EL (cell line): ENCODE data around the gene TCEAL7.
"Not testable (repeated sequence)": the region's sequence is repeated elsewhere in the genome, so short reads cannot be mapped to it uniquely, and the experiment has no call there.

ENCODE experiments used
- DNase-seq: peaks from one replicate; pipeline ENCODE4 v3.0.0-alpha.2; 2016

Gene TCEAL7

DNA sequence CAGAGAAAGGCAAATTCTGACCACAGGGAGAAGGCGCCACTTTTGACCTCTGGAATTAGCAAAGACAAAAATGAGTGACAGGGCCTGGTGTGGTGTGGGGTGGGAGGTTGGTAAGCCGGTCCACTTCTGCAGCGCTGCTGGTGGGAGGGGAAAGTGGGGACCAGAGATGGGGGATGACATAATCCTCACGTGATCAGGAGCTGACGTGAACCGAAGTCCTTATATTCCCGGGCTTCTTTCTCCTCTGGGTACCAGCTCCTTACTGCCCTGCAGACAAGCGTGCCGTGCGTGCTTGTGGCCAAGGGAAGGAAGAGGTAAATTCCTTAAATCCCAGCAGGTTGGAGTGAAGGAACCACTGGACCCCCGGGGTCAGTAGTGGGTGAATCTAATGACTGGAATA lies at the start of gene TCEAL7:
TCEAL7 (plus strand) TSS at position 249 of the 400 bp plus-strand sequence. CDS start 1,165 bp downstream, outside the sequence.
- peak; percentile 64 for DNase-seq

GRCh38 chrX:103293118-103293517 lies 36.9 kb upstream of the TCEAL7 start:
- DNase-seq, result no peak

DNA sequence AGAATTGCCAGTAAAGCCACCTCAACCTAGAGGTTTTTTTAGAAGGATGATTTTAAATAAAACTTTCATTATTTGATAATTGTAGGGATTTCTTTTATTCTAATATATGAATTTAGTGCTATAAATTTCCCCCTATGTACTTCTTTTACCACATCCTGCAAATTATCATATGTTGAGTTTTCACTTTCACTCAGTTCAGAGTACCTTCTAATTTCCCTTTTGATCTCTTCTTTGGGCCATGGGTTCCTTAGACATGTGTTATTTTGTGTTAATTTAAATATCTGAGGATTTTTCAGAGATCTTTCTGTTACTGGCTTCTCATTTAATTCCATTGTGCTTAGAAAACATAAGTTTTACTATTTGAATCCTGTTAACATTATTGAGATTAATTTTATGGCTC lies 25.3 kb upstream of the TCEAL7 start:
- no peak for DNase-seq

DNA sequence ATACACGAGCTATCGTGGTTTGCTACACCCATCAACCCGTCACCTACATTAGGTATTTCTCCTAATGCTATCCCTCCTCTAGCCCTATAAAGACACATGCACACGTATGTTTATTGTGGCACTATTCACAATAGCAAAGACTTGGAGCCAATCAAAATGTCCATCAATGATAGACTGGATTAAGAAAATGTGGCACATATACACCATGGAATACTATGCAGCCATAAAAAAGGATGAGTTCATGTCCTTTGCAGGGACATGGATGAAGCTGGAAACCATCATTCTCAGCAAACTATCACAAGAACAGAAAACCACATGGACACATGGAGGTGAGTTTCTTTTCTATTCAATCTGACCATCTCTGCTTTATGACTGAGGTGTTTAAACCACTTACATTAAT lies 24.4 kb upstream of the TCEAL7 start:
- not testable (repeated sequence) for DNase-seq

- DNase-seq, result no peak
Measured at GRCh38 chrX:103309860-103310554, 20.0 kb upstream of the TCEAL7 start.

DNA sequence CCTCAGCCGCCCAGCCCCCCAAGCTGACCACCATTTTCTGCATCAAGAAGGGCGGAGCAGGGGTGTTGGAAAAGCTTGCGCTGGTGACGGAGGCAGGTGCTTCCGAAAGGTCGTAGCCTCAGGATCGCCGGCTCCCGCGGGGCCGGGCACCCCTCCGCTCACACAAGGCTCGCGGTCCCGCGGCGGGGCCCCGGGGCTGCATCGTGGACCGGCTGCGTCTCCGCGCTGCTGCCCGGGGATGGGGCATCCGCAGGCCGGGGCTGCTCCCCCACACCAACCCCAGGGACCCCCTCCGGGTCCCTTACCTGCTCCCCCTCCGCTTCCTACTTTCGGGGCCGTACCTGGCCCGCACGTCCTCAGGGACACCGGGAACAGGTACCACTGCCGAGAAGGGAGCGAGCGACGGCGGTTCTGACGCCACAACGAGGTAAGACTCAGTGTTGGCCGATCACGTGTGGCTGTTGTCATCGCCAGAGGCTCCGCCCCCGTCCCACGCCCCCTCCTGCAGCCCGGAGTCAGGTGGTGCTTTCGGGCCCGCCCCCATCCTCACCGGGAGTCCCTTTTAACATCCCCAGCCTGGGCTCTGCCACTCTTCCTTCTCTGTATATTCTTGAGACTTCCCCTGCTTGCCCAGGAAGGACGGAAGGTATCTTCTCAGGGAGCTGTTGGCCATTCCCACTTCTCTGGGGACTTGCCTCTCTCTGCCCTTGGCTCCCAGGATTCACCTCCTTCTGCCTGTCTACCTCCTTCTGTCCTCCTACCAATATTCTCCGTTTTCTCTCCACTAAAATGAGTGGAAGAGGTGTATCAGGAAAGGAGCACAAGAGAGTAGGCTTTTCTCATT lies 19.3 kb upstream of the TCEAL7 start, which contains the start of gene BEX2:
BEX2 (minus strand) TSS at position 436 of the 844 bp plus-strand sequence. CDS start 1,014 bp downstream, outside the sequence.
- DNase-seq, result peak; percentile 39

DNA sequence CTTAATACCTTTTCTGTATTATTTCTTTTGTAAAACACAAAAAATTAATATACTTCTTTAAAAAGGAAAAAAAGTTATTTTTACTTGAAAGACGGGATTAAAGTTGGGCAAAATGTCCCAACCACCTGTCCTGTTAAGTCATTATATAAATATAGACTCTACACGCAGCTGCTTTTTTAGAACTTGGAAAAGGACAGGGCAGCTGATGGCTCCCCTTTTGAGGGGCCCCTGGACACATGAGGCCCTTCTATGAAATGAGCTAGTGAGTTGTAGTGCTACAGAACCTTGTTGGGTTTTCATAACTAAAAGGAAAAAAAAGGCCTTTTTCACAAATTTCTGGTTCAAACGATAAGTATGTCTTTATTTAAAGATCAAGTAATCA lies 18.6 kb upstream of the TCEAL7 start:
- no peak for DNase-seq

DNA sequence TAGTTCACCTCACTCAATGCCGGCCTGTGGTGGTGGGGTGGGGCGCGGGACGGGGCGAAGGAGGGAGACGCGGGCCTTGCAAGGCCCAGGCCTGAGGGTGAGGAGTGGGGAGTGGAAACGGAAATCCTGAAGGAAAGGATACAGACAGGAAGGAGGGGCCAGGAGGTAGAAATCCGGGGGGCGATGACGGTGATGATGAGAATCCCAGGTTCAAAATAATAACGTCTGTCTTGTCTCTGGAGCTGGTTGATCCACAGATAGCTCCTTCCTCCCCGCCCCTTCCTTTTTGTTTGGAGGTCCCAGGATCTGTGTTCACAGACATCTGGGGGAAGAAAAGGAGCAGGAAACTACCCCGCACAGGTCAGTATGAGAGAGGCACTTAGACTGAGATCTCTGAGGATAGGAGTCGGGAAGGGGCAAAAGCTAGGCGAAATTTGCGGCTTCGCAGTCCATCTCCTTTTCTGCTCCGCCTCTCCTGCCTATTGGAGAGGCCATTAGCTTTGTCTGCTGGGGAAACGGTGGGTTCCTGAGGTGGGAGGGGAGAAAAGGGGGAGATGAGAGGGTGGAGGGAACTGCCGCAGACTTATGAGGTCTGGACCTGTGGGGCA lies 746 bp downstream of the TCEAL7 start:
- DNase-seq, result peak; percentile 8

DNA sequence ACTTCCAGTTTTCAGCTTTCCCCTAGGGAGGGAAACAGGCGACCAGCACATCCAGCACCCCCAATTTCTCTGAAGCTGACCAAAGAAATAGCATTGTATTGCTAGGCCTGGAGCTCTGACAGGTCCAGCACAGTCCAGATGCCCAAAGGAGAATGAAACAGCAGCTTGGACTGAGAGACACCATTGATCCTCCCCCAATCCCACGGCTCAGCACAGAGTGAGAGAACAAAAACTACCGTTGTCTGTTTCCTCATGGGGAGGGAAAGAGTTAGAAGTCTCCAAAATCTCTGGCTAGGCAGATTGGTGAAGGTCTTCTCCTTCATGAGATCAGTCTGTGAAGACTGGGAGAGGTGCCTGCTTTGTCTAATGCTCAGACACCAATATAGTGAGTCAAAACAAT lies 8.6 kb downstream of the TCEAL7 start:
- DNase-seq, result no peak

GRCh38 chrX:103343105-103343504 lies 13.1 kb downstream of the TCEAL7 start:
- DNase-seq, result peak; percentile 43

DNA sequence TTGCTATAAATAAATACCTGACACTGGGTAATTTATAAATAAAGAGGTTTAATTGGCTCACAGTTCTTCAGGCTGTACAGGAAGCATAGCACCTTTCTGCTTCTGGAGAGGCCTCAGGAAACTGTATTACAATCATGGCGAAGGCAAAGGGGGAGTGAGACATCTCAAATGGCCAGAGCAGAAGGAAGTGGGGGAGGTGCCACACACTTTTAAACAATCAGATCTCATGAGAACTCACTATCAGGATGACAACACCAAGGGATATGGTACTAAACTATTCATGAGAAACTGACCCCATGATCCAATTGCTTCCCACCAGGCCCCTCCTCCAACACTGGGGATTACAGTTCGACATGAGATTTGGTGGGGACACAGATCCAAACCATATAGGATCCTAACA lies 14.6 kb downstream of the TCEAL7 start:
- DNase-seq, result no peak

DNA sequence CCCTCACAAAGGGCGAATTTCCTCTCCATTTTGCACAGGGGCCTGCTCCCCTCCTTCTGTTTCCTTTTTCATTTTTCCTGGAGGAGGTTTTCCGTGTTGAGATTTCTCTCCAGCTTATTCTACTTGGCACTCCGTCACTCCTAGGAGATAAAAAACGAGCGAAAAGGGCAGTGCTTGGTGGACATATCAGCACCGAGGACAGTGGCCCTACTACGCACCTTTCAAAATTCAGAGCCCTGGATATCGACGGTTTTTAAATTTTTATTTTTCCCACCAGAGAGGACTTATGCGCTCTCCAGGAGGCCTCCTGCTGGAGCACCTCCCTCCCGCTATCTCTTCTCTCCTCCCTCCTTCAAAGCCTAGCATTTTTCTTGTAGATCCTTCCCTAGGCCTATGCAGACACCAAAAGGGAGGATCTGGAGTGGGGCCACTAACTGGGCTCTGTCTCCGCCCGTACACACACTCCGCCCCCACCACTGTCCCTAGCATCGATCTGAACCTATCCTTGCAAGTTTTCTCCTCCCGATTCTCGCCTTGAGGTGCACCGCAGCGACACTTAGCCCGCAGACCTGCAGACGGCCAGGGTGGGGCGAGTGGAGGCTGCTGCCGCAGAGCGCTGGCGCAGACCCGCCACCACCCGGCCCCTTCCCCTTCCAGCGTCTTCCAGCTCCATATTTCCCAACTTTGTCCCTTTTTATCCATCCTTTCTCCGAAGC lies 17.8 kb downstream of the TCEAL7 start:
- DNase-seq, result no peak

DNA sequence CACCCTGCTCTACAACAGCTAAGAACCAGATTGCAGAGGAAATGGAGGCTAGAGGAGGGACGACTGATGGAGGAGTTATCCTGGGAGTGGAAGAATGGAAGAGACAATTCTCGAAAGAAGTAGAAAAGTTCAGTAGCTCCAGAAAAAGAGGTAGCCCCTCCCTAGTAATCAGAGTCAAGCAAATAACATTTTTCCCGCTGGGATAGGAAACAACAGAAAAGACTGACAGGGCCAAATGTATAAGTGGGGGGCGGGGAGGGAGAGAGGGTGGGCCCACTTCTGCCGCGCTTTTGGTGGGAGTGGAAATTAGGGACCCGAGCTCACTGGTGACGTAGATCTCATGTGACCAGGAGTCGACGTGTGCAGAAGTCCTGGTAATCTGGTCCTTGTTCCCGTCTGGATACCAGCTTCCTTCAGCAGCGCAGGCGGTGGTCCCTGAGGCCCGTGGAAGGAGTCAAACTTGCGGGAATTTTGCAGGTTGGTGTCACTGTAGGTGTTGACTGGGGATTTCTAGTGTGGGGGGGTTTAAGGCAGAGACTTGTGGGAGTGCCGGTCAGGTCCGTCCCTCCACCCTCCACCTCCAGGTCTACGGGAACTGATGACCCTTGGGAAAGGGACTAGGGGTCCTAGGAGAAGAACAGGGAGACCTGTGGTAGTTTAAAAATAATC lies 26.2 kb downstream of the TCEAL7 start, which contains the start of gene TCEAL9:
TCEAL9 (plus strand) TSS at position 377 of the 669 bp plus-strand sequence. CDS start 1,179 bp downstream, outside the sequence.
- peak; percentile 81 for DNase-seq

- DNase-seq, result no peak
Measured at GRCh38 chrX:103356858-103357257, 26.8 kb downstream of the TCEAL7 start.

DNA sequence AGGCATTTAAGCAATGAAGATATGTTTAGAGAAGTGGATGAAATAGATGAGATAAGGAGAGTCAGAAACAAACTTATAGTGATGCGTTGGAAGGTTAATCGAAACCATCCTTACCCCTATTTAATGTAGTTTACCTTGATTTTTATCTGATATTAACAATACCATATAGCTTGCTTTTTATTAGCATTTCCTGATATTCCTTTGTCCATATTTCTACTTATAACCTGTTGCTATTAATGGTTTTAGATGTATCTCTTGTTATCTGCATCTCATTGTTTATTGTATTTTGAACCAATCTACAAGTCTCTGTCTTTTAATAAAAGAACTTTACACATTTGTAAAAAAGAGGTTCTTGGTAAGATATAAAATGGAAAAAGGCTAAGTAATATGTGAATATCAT lies 27.8 kb downstream of the TCEAL7 start:
- DNase-seq, result no peak

DNA sequence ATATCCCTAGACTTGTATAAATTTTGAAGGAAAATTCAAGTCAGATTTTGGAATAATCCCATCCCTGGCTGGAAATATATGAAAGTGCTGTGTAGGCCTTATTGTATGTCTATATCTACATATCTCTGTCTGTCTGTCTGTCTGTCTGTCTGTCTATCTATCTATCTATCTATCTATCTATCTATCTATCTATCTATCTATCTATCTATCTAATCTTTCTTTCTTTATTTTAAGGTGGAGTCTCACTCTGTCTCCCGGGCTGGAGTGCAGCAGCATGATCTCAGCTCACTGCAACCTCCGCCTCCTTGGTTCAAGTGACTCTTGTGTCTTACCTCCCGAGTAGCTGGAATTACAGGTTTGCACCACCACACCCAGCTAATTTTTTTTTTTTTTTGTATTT lies 29.6 kb downstream of the TCEAL7 start:
- DNase-seq, result not testable (repeated sequence)

GRCh38 chrX:103360092-103360491 lies 30.1 kb downstream of the TCEAL7 start:
- DNase-seq, result no peak

- no peak for DNase-seq
Measured at GRCh38 chrX:103360916-103361315, 30.9 kb downstream of the TCEAL7 start.

- DNase-seq, result no peak
Measured at GRCh38 chrX:103361798-103362197, 31.8 kb downstream of the TCEAL7 start.

DNA sequence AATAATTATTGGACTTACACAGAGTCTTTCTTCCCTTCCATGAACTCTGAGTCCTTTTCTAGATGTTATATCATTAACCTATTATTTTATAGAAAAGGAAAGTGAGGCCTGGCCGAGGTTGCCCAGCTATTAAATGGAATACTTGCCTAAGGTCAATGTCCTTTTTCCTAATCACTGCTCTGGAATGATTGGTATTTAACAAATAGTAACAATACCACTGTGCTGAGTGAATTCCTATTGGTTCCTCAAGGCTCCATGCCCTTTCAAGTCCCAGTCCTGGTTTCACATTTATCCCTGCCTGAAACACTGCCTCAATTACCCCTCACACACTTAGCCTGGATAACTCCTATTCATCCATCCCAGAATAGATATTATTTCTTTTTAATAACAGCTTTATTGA lies 32.4 kb downstream of the TCEAL7 start:
- DNase-seq, result peak; percentile 77

DNA sequence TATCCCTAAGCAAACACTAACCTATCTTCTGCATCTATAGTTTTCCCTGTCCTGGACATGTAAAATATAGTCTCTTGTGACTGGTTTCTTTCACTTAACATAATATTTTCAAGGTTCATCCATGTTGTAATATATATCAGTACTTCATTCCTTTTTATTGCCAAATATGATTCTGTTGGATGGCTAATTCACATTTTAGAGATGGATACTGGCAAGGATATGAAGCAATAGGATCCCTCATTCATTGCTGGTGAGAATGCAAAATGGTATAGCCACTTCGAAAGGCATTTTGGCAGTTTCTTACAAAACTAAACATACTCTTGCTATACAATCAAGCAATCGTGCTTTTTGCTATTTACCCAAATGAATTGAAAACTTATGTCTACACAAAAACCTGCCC lies 33.0 kb downstream of the TCEAL7 start:
- DNase-seq, result no peak

DNA sequence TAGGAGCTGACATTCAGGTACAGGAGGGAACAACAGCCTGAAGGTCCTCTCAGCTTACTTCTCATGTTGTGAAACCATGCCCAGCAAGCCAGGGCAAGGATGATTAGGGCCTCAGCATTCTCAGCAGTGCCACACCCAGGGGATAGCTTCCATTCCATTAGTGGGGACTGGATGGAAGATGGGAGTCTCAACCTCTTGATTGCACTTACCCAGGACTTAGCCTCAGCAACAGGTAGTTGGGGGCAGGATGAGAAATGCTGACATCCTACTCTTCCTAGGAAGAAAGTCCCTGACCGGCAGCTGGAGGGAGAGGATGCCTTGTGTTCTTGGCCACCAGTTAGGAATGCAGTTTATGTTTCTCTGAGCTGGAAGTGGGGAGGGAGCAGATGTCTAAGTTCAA lies 37.5 kb downstream of the TCEAL7 start:
- peak; percentile 49 for DNase-seq
